Measurements from ENCODE around the gene IL15RA.

IL15RA gene

GRCh38 chr10:5937016-5937415, 40.3 kb downstream of the IL15RA start:
- no peak overlapping the region for H3K4me3 ChIP-seq (ENCODE audit: low read length)
- TF ChIP-seq CTCF (conservative IDR thresholded peaks at IDR 0.05; ENCODE audit: low read length): no peak
- no peak for DNase-seq (ENCODE audit: low read depth)

- TF ChIP-seq CTCF (conservative IDR thresholded peaks at IDR 0.05; ENCODE audit: low read length): no peak
- DNase-seq (ENCODE audit: low read depth): no peak
Measured at GRCh38 chr10:5935628-5936027, 41.7 kb downstream of the IL15RA start.

GRCh38 chr10:5933909-5934546, 43.3 kb downstream of the IL15RA start:
- no peak for TF ChIP-seq CTCF (conservative IDR thresholded peaks at IDR 0.05; ENCODE audit: low read length)
- no peak for DNase-seq (ENCODE audit: low read depth)
- no peak overlapping the region for H3K4me3 ChIP-seq (ENCODE audit: low read length)

More at GRCh38 chr10:5935628-5936027, 41.7 kb downstream of the IL15RA start:
- H3K4me3 ChIP-seq (ENCODE audit: low read length): no peak overlapping the region

- H3K4me3 ChIP-seq (ENCODE audit: low read length): no peak overlapping the region
- DNase-seq (ENCODE audit: low read depth): peak; percentile 8
- TF ChIP-seq CTCF (conservative IDR thresholded peaks at IDR 0.05; ENCODE audit: low read length): no peak
Measured at GRCh38 chr10:5932345-5932744, 45.0 kb downstream of the IL15RA start.

GRCh38 chr10:5930272-5930671, 47.1 kb downstream of the IL15RA start:
- DNase-seq (ENCODE audit: low read depth): no peak
- H3K4me3 ChIP-seq (ENCODE audit: low read length): no peak overlapping the region
- TF ChIP-seq CTCF (conservative IDR thresholded peaks at IDR 0.05; ENCODE audit: low read length): no peak

- no peak for TF ChIP-seq CTCF (conservative IDR thresholded peaks at IDR 0.05; ENCODE audit: low read length)
- no peak for DNase-seq (ENCODE audit: low read depth)
- H3K4me3 ChIP-seq (ENCODE audit: low read length): no peak overlapping the region
Measured at GRCh38 chr10:5929442-5929841, 47.9 kb downstream of the IL15RA start.

GRCh38 chr10:5927306-5927705, 50.0 kb downstream of the IL15RA start:
- DNase-seq (ENCODE audit: low read depth): peak; percentile 90
- H3K4me3 ChIP-seq (ENCODE audit: low read length): no peak overlapping the region
- no peak for TF ChIP-seq CTCF (conservative IDR thresholded peaks at IDR 0.05; ENCODE audit: low read length)
